Jurkat, Clone E6-1 (cell line): ENCODE results near the gene MRPL45.

Source experiments
- DNase-seq: peaks from one replicate; pipeline ENCODE4 v3.0.0-alpha.2; 2011; ENCODE audit warnings: low read depth, low spot score
- H3K4me3 ChIP-seq: 2 replicates; pipeline ENCODE4 v1.5.1; 2011; ENCODE audit warnings: mild to moderate bottlenecking, low read length, control low read depth, moderate library complexity

MRPL45 gene

DNA sequence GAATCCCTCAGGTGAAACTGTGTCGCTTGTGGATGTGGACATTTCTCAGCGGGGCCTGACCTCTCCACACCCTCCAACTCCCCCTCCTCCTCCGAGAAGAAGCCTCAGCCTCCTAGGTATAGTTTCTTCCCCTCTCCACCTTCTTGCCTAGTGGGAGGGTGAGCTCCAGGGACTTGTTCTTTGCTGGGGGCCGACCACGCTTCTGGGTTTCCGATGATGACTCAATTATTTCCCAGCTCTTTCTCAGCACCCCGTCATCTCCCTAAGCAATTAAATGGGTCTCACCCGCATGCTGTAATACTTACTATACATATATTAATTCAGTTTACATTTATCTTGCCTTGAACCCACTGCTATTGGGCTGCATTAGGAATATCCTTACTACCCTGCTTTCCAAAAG, 67.8 kb downstream of the MRPL45 start:
- no peak overlapping the region for H3K4me3 ChIP-seq
- DNase-seq: no peak

DNA sequence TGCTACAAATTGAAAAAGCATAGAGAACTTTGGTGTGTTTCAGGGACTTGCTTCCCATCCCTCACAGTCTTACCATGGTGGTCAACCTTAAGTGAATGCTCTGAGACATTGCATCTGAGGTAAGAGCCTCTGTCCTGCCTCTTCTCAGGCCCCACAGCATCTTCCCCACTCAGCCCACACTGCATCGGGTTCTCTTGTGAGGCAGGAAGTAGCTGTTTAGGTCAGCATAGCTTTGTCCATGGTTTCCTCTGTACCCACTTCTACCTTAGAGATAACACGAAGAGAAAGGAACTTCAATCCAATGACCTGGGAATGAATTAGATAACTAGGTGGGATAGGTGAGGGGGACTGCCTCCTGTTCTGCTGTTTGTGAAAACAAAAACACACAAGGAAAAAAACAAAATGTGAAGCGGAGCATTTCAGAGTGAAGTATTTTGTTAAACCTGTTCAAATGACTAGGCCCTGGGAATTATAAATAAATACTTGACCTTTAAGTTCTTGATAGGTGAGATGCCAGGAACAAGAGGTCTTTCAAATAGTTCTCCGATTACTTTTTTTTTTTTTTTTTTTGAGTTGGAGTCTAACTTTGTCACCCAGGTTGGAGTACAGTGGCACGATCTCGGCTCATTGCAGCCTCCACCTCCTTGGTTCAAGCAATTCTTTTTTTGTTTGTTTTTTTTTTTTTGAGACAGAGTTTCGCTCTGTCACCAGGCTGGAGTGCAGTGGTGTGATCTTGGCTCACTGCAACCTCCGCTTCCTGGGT, 72.3 kb downstream of the MRPL45 start:
- no peak for DNase-seq
- no peak overlapping the region for H3K4me3 ChIP-seq
